HEK293T (cell line): ENCODE results near the gene MT1M.

ENCODE experiments used
- ARNT ChIP-seq: fragments of 450-650 bp; IDR thresholded peaks from 2 replicates; pipeline ENCODE4 v1.6.1; 2017; ENCODE audit warnings: mild to moderate bottlenecking
- BHLHE40 ChIP-seq: fragments of 450-650 bp; IDR thresholded peaks from 2 replicates; pipeline ENCODE4 v1.6.1; 2016; ENCODE audit warnings: mild to moderate bottlenecking, moderate library complexity, borderline replicate concordance
- HDGF ChIP-seq: fragments of 450-650 bp; IDR thresholded peaks from 2 replicates; pipeline ENCODE4 v1.6.1; 2017; ENCODE audit warnings: antibody characterized with exemption, borderline replicate concordance
- LEF1 ChIP-seq: fragments of 450-650 bp; IDR thresholded peaks from 2 replicates; pipeline ENCODE4 v1.6.1; 2017; ENCODE audit warnings: mild to moderate bottlenecking, borderline replicate concordance
- SP1 ChIP-seq: fragments of 450-650 bp; IDR thresholded peaks from 2 replicates; pipeline ENCODE4 v1.6.1; 2017
- SUZ12 ChIP-seq: fragments of 450-650 bp; IDR thresholded peaks from 2 replicates; pipeline ENCODE4 v1.6.1; 2016; ENCODE audit warnings: mild to moderate bottlenecking
- TF ChIP-seq, protein P1 (sequence below): fragments of 450-650 bp; IDR thresholded peaks from 2 replicates; pipeline ENCODE4 v1.6.1; 2016

GRCh38 chr16:56679818-56680217 is 47.4 kb downstream of the MT1M start:
- TF ChIP-seq ARNT, result no peak
- TF ChIP-seq HDGF, result no peak
- TF ChIP-seq SP1, result no peak
- TF ChIP-seq LEF1, result no peak
- TF ChIP-seq, protein P1, sequence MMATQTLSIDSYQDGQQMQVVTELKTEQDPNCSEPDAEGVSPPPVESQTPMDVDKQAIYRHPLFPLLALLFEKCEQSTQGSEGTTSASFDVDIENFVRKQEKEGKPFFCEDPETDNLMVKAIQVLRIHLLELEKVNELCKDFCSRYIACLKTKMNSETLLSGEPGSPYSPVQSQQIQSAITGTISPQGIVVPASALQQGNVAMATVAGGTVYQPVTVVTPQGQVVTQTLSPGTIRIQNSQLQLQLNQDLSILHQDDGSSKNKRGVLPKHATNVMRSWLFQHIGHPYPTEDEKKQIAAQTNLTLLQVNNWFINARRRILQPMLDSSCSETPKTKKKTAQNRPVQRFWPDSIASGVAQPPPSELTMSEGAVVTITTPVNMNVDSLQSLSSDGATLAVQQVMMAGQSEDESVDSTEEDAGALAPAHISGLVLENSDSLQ, result no peak
- TF ChIP-seq SUZ12, result no peak
- no peak for TF ChIP-seq BHLHE40
